ENCODE data around the gene ZFAND4. TPM values are rescaled to one million over a fixed set of nuclear protein-coding genes. Genes with fewer than 3 reads are reported as not detected.

Gene ZFAND4
- total RNA-seq, 1 donor from 2014 or later, result 5.0 TPM

GRCh38 chr10:45569471-45569870 lies 103.1 kb downstream of the ZFAND4 start:
- TF ChIP-seq CTCF (conservative IDR thresholded peaks at IDR 0.05; ENCODE audit: low read depth, low read length), result no peak
- DNase-seq (ENCODE audit: low read depth), result no peak
- no peak overlapping the region for H3K4me3 ChIP-seq (ENCODE audit: low read depth, low read length)

GRCh38 chr10:45566415-45566814 lies 106.2 kb downstream of the ZFAND4 start:
- no peak overlapping the region for H3K4me3 ChIP-seq (ENCODE audit: low read depth, low read length)
- DNase-seq (ENCODE audit: low read depth), result no peak
- no peak for TF ChIP-seq CTCF (conservative IDR thresholded peaks at IDR 0.05; ENCODE audit: low read depth, low read length)

Other genes with a start within 250 kb of the ZFAND4 start
- 19.0 and 20.6 TPM in 2 replicates for gene WASHC2C, start 54.5 kb upstream of the ZFAND4 start, total RNA-seq
- gene AGAP4, start 174.7 kb upstream of the ZFAND4 start, total RNA-seq, result 9.2 and 11.3 TPM in 2 replicates

Measured in epithelial cell of proximal tubule (primary cell).